MM.1S (cell line): ENCODE data around the gene NDUFAF8.

Source experiments
- DNase-seq: peaks from one replicate; pipeline ENCODE4 v3.0.0-alpha.2; 2015
- H2AFZ ChIP-seq: fragments of 300-600 bp; sonication (generic); 2 replicates; pipeline ENCODE4 v1.6.0; 2016; ENCODE audit warnings: antibody characterized with exemption, low read length
- H3F3A ChIP-seq: fragments of 300-600 bp; sonication (generic); 2 replicates; pipeline ENCODE4 v1.6.1; 2016; ENCODE audit warnings: mild to moderate bottlenecking, antibody characterized with exemption, low read length, moderate library complexity, mixed read lengths; ENCODE audit not compliant: insufficient read depth
- H3K27ac ChIP-seq: fragments of 300-600 bp; sonication (generic); 2 replicates; pipeline ENCODE4 v1.5.1; 2016; ENCODE audit warnings: mild to moderate bottlenecking, low read length
- H3K27me3 ChIP-seq: fragments of 300-600 bp; sonication (generic); replicated peaks from 2 replicates; pipeline ENCODE4 v1.6.0; 2016; ENCODE audit warnings: low read length; ENCODE audit not compliant: insufficient read depth
- H3K36me3 ChIP-seq: fragments of 300-600 bp; sonication (generic); replicated peaks from 2 replicates; pipeline ENCODE4 v1.6.1; 2016; ENCODE audit warnings: mild to moderate bottlenecking, low read length, mixed read lengths; ENCODE audit not compliant: insufficient read depth
- H3K4me1 ChIP-seq: fragments of 300-600 bp; sonication (generic); 2 replicates; pipeline ENCODE4 v1.6.1; 2016; ENCODE audit warnings: low read length, mixed read lengths
- H3K4me2 ChIP-seq: fragments of 300-600 bp; sonication (generic); 2 replicates; pipeline ENCODE4 v1.6.0; 2016; ENCODE audit warnings: low read depth, low read length
- H3K4me3 ChIP-seq: fragments of 300-600 bp; sonication (generic); 2 replicates; pipeline ENCODE4 v1.5.1; 2016; ENCODE audit warnings: low read length, mixed read lengths
- H3K79me2 ChIP-seq: fragments of 300-600 bp; sonication (generic); 2 replicates; pipeline ENCODE4 v1.6.1; 2016; ENCODE audit warnings: mixed run types, low read length, mixed read lengths
- H3K9ac ChIP-seq: fragments of 300-600 bp; sonication (generic); 2 replicates; pipeline ENCODE4 v1.6.1; 2016; ENCODE audit warnings: low read length, mixed read lengths
- H3K9me2 ChIP-seq: fragments of 300-600 bp; sonication (generic); replicated peaks from 2 replicates; pipeline ENCODE4 v1.6.1; 2016; ENCODE audit warnings: mild to moderate bottlenecking, low read length, mixed read lengths; ENCODE audit not compliant: insufficient read depth
- H3K9me3 ChIP-seq: fragments of 300-600 bp; sonication (generic); replicated peaks from 2 replicates; pipeline ENCODE4 v1.6.1; 2016; ENCODE audit warnings: mild to moderate bottlenecking, low read length, mixed read lengths; ENCODE audit not compliant: insufficient read depth
- H4K20me1 ChIP-seq: fragments of 300-600 bp; sonication (generic); 2 replicates; pipeline ENCODE4 v1.6.1; 2016; ENCODE audit warnings: mild to moderate bottlenecking, low read length, moderate library complexity, mixed read lengths; ENCODE audit not compliant: insufficient read depth
- CTCF ChIP-seq: fragments of 300-600 bp; sonication (generic); IDR thresholded peaks from 2 replicates; pipeline ENCODE4 v1.5.1; 2016; ENCODE audit warnings: antibody characterized with exemption, low read length, mixed read lengths
- EZH2 ChIP-seq: fragments of 300-600 bp; sonication (generic); optimal IDR thresholded peaks from 2 replicates; pipeline ENCODE3; 2017; ENCODE audit warnings: low read depth, mild to moderate bottlenecking, antibody characterized with exemption, low read length, mixed read lengths
- EZH2phosphoT487 ChIP-seq: fragments of 300-600 bp; sonication (generic); IDR thresholded peaks from 2 replicates; pipeline ENCODE4 v1.6.1; 2018; ENCODE audit warnings: antibody characterized with exemption, low read length

The NDUFAF8 gene

DNA sequence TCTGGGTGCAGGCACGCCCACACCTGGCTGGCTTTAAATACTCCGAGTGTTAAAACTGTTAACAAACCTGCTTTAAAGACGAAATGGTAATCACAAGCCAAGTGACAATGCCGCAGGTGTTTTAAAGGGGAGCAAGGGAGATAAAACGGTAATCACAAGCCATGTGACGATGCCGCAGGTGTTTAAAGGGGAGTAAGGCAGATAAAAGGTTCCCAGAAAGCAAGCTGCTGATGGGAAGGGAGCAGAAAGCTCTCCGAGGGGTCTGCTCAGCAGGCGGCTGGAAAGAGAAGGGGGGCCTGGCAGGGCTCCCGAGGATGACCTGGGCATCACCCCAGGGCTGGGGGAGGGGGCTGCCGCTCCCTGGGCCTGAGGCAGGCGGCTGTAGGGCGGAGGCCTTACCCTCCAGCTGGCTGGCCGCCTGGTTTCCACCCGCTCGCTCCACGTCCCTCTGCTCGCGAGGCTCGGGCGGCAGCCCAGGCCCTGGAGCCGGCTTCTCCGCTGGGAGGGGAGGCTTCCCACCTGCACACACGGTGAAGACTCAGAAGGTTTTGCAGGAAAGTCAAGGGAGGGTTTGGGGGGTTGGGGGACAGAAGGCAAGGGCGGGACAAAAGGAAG, 12.1 kb downstream of the NDUFAF8 start:
- H4K20me1 ChIP-seq, result no peaks in the 10 kb centered on the region
- H3K4me1 ChIP-seq, result no peaks in the 10 kb centered on the region
- H3K27me3 ChIP-seq, result no peaks in the 10 kb centered on the region
- no peaks in the 10 kb centered on the region for H3K9me2 ChIP-seq
- no peaks in the 10 kb centered on the region for H3F3A ChIP-seq
- no peak overlapping the region for H3K4me2 ChIP-seq
- no peak overlapping the region for H3K4me3 ChIP-seq
- no peaks in the 10 kb centered on the region for H3K79me2 ChIP-seq
- DNase-seq, result no peak
- H2AFZ ChIP-seq, result no peak overlapping the region
- H3K27ac ChIP-seq, result no peak overlapping the region
- no peak overlapping the region for H3K9ac ChIP-seq
- TF ChIP-seq CTCF (no peak), EZH2 (no peak), EZH2phosphoT487 (no peak)
- no peaks in the 10 kb centered on the region; the same call in 1 of the 2 replicates for H3K36me3 ChIP-seq
- H3K9me3 ChIP-seq, result no peaks in the 10 kb centered on the region

DNA sequence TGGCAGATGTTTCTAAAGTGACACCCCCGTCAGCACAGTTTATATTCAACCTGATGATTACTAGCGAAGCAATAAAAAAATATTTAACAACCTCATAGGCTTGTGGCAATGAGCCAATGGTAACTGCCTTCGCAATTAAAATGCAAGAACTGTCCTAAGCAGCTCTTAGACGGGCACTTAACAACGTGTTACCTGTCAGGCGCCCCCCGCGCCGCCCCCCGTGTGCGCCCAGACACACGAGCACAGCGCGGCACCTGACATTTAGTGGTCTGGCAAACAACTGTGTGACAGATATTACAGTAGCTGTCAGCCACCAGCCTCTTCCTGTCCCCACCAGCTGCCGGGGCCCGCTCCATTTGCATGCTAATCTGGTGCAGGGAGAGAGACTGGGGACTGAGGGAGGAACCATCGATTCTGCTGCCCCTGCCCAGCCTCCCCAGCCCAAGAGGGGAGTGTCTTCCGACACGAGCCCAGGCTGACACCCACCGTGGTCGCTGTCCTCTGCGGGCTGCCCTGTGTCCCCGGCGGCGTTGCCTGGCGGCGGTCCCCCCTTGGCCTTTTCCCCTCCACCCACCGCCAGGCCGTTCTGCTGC, 12.7 kb downstream of the NDUFAF8 start:
- TF ChIP-seq EZH2 (no peak), EZH2phosphoT487 (no peak), CTCF (no peak)
- H2AFZ ChIP-seq, result no peak overlapping the region
- H3K9me2 ChIP-seq, result no peaks in the 10 kb centered on the region
- H4K20me1 ChIP-seq, result no peaks in the 10 kb centered on the region
- H3K4me2 ChIP-seq, result no peak overlapping the region
- no peaks in the 10 kb centered on the region for H3K79me2 ChIP-seq
- DNase-seq, result no peak
- no peaks in the 10 kb centered on the region for H3K4me1 ChIP-seq
- no peaks in the 10 kb centered on the region; the same call in 1 of the 2 replicates for H3K36me3 ChIP-seq
- no peak overlapping the region for H3K9ac ChIP-seq
- H3F3A ChIP-seq, result no peaks in the 10 kb centered on the region
- no peak overlapping the region for H3K4me3 ChIP-seq
- no peaks in the 10 kb centered on the region for H3K27me3 ChIP-seq
- H3K27ac ChIP-seq, result no peak overlapping the region
- no peaks in the 10 kb centered on the region for H3K9me3 ChIP-seq

DNA sequence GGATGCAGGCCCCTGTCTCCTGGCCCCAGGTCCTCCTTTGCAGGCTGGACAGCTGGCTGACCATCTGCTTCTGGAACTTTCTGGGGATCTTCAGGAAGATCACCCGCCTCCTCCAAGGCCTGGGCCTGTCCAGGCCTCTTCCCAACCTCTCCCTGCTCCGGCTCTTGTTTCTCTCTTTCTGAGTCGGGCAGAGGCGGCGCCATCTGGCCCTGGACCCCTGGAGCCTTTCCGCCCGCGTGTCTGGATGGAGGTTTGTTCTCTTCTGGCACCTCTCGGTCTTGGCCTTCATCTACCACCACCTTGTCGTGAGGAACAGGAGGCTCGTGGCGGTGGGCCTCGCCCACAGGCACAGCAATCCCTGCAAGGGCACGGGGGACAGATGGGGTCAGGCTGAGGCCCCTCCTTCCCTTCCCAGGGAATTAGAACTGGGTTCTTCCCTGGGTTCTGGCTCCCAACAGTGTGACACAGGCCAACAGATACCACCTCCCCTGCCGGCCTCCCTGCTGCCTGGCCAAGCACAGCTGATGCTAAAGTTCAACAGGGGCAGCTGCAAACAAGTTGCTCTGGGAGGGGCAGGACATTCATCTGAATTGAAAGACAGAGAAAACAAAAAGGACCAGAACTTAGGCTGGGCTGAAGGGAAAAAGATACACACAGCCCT, 13.3 kb downstream of the NDUFAF8 start:
- Histone ChIP-seq H3K9me2 (no peaks in the 10 kb centered on the region), H3K9ac (no peak overlapping the region), H3K27me3 (no peaks in the 10 kb centered on the region), H3F3A (no peaks in the 10 kb centered on the region), H3K4me3 (no peak overlapping the region), H3K9me3 (no peaks in the 10 kb centered on the region), H3K4me2 (no peak overlapping the region), H3K27ac (no peak overlapping the region), H2AFZ (no peak overlapping the region), H3K36me3 (no peaks in the 10 kb centered on the region; the same call in 1 of the 2 replicates), H3K4me1 (no peaks in the 10 kb centered on the region), H3K79me2 (no peaks in the 10 kb centered on the region), H4K20me1 (no peaks in the 10 kb centered on the region)
- TF ChIP-seq EZH2 (no peak), EZH2phosphoT487 (no peak), CTCF (no peak)
- no peak for DNase-seq
